ENCODE measurements around the gene KLRG1. TPM values are rescaled to one million over a fixed set of nuclear protein-coding genes. Genes with fewer than 3 reads are reported as not detected.

KLRG1 gene
- total RNA-seq, 3 donors from 2014 or later (not counting 1 experiment from before 2014, with no cell fraction given) = 76.3 to 165 (median 86.2) TPM

DNA sequence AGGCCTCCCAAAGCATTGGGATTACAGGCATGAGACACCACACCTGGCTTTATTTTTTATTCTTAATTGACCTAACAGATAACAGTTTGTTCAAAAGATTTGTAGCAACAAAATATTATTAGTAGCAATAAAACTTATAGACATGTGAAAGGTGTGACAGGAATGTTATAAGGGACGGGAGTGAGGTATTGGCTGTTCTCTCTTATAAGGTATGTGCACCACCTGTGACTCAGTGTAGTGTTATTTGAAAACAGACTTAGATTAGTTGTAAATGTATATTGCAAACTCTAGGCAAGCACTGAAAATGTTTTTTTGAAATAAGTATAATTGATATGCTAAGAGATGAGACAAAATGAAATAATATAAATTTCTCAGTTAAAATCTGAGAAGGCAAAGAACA, 57.8 kb downstream of the KLRG1 start:
- intact Hi-C loops (cut with micrococcal nuclease) = loop anchor here (10.0 kb wide), 1 partner anchor 502 kb away; the partner anchor contains the start of gene CLEC4E
- H3K27me3 Mint-ChIP-seq (ENCODE audit: low read depth in 2 of 2) = no peaks in the 10 kb centered on the region
- Histone ChIP-seq H3K27ac (ENCODE audit: low read length) (no peak overlapping the region), H3K9me3 (ENCODE audit: control insufficient read depth, insufficient read depth, low read length) (no peaks in the 10 kb centered on the region), H3K4me3 (ENCODE audit: low read length) (no peak overlapping the region), H3K4me1 (ENCODE audit: control insufficient read depth, insufficient read depth, low read length) (peaks cover 8% of the 10 kb centered on the region), H3K36me3 (ENCODE audit: control insufficient read depth, insufficient read depth, low read length) (peaks cover 31% of the 10 kb centered on the region), H3K27me3 (ENCODE audit: control insufficient read depth, insufficient read depth, low read length) (no peaks in the 10 kb centered on the region)
- H3K4me1 Mint-ChIP-seq = peaks cover 10 to 37% of the 10 kb centered on the region in 2 donors
- peak overlapping the region in 1 of 2 donors; percentile 47 for H3K27ac Mint-ChIP-seq
- no peaks in the 10 kb centered on the region for H3K9me3 Mint-ChIP-seq
- DNase-seq (no peak), ATAC-seq (no peak)
- peaks cover 5% of the 10 kb centered on the region for H3K36me3 Mint-ChIP-seq
- 100% methylated on average over 1 of the region's 1 CpG for WGBS (ENCODE audit: insufficient coverage)
- H3K4me3 Mint-ChIP-seq = no peak overlapping the region
- TF ChIP-seq, protein P1, sequence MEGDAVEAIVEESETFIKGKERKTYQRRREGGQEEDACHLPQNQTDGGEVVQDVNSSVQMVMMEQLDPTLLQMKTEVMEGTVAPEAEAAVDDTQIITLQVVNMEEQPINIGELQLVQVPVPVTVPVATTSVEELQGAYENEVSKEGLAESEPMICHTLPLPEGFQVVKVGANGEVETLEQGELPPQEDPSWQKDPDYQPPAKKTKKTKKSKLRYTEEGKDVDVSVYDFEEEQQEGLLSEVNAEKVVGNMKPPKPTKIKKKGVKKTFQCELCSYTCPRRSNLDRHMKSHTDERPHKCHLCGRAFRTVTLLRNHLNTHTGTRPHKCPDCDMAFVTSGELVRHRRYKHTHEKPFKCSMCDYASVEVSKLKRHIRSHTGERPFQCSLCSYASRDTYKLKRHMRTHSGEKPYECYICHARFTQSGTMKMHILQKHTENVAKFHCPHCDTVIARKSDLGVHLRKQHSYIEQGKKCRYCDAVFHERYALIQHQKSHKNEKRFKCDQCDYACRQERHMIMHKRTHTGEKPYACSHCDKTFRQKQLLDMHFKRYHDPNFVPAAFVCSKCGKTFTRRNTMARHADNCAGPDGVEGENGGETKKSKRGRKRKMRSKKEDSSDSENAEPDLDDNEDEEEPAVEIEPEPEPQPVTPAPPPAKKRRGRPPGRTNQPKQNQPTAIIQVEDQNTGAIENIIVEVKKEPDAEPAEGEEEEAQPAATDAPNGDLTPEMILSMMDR (IDR thresholded peaks at IDR 0.05) = no peak

DNA sequence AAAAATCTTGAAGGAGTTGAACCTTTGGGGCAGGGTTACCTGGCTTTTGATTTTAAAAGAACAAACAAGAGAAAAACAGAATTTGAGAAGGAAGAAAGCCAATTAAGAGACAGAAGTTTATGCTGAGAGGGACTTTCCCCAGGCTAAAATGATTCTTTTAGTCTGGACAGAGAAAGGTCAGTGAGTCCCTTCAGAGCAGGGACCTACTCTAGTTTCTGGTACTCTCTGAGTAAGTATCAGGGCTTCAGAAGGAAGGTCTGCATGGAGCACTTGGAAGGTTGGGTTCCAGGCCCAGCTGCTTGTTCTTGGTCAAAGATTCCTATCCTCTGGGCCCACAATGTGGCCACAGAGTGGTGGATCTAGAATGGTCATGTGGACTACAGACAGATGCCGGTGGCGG, 59.6 kb downstream of the KLRG1 start:
- 100% methylated on average over 2 of the region's 2 CpGs for WGBS (ENCODE audit: insufficient coverage)
- peaks cover 8% of the 10 kb centered on the region for H3K4me1 ChIP-seq (ENCODE audit: control insufficient read depth, insufficient read depth, low read length)
- Mint-ChIP-seq H3K4me1 (peaks cover 10 to 24% of the 10 kb centered on the region in 2 donors), H3K27ac (peak overlapping the region; percentile 9 to 47), H3K27me3 (ENCODE audit: low read depth in 2 of 2) (no peaks in the 10 kb centered on the region), H3K9me3 (no peaks in the 10 kb centered on the region), H3K4me3 (no peak overlapping the region), H3K36me3 (peaks cover 5% of the 10 kb centered on the region)
- no peak overlapping the region for H3K4me3 ChIP-seq (ENCODE audit: low read length)
- H3K36me3 ChIP-seq (ENCODE audit: control insufficient read depth, insufficient read depth, low read length) = peaks cover 38% of the 10 kb centered on the region
- H3K9me3 ChIP-seq (ENCODE audit: control insufficient read depth, insufficient read depth, low read length) = no peaks in the 10 kb centered on the region
- TF ChIP-seq, protein P1 (IDR thresholded peaks at IDR 0.05) = no peak
- no peaks in the 10 kb centered on the region for H3K27me3 ChIP-seq (ENCODE audit: control insufficient read depth, insufficient read depth, low read length)
- peak overlapping the region; percentile 21 for H3K27ac ChIP-seq (ENCODE audit: low read length)
- no peak for ATAC-seq
- no peak for DNase-seq
- intact Hi-C loops (cut with micrococcal nuclease) = loop anchor here (1.0 to 10.0 kb wide), 3 partner anchors 134 to 504 kb away; partner anchors contain the start of genes CLEC4E and PHC1

DNA sequence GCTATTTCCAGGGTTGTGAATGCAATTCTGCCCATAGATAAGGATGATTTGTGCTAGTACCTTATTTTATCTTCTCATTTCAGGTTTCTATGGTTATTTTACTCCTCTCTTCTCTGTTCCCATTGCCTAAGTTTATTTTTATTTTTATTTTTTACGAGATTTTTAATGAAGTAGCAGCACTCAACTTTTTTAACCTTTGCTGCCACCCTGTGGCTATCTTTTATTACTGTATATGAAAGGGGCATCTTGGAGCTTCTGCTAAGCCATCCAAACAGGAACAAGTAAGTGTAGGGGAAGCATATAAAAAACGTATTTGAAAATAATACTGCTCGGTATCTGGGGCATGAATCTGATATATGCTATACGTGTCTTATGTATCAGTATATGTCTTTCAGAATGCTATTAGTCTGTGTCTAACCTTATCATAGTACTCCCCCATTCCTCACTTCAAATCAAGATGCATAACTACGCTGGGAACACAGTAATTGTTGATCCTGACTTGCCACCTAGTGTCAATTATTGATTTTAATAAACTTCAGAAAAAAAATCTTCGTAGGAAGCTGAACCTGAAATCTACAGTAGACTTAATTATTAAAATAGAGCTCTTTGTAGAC, 60.3 kb downstream of the KLRG1 start:
- ATAC-seq = peak in 2 of 3 donors; percentile 67 to 72
- Mint-ChIP-seq H3K36me3 (peaks cover 5% of the 10 kb centered on the region), H3K4me3 (no peak overlapping the region), H3K27me3 (ENCODE audit: low read depth in 2 of 2) (no peaks in the 10 kb centered on the region), H3K4me1 (peaks cover 10 to 23% of the 10 kb centered on the region in 2 donors), H3K9me3 (no peaks in the 10 kb centered on the region), H3K27ac (peak overlapping the region in 1 of 2 donors; percentile 47)
- no peak overlapping the region for H3K27ac ChIP-seq (ENCODE audit: low read length)
- TF ChIP-seq, protein P1 (IDR thresholded peaks at IDR 0.05) = peak; percentile 76
- intact Hi-C loops (cut with micrococcal nuclease) = loop anchor here (1.0 to 10.0 kb wide), 3 partner anchors 135 to 505 kb away; partner anchors contain the start of genes CLEC4E and PHC1
- H3K4me1 ChIP-seq (ENCODE audit: control insufficient read depth, insufficient read depth, low read length) = peaks cover 8% of the 10 kb centered on the region
- peaks cover 41% of the 10 kb centered on the region for H3K36me3 ChIP-seq (ENCODE audit: control insufficient read depth, insufficient read depth, low read length)
- no peaks in the 10 kb centered on the region for H3K27me3 ChIP-seq (ENCODE audit: control insufficient read depth, insufficient read depth, low read length)
- peak in 1 of 2 donors; percentile 80 for DNase-seq
- H3K9me3 ChIP-seq (ENCODE audit: control insufficient read depth, insufficient read depth, low read length) = no peaks in the 10 kb centered on the region
- WGBS (ENCODE audit: insufficient coverage) = 36% methylated on average over 5 of the region's 6 CpGs
- no peak overlapping the region for H3K4me3 ChIP-seq (ENCODE audit: low read length)

All from natural killer cell (primary cell).